GM21367 (cell line): ENCODE data around the gene MT1E.
"Not testable (repeated sequence)": the region's sequence is repeated elsewhere in the genome, so short reads cannot be mapped to it uniquely, and the experiment has no call there.

Source experiments
- ATAC-seq: cut with Tn5 transposase; IDR thresholded peaks from one replicate; pipeline ENCODE4 v1.9.1; 2021; ENCODE audit not compliant: unreplicated experiment

MT1E gene

GRCh38 chr16:56625140-56625942 is at the start of gene MT1E:
MT1E (plus strand) TSS chr16:56625781; CDS start chr16:56625852, 71 bp downstream.
- ATAC-seq = no peak

- no peak for ATAC-seq
Observed at GRCh38 chr16:56576585-56577299, 48.8 kb upstream of the MT1E start.

- no peak for ATAC-seq
Observed at GRCh38 chr16:56577300-56577625, 48.3 kb upstream of the MT1E start.

GRCh38 chr16:56580391-56581048 is 45.1 kb upstream of the MT1E start:
- no peak for ATAC-seq

- ATAC-seq = not testable (repeated sequence)
Observed at GRCh38 chr16:56582911-56583310, 42.7 kb upstream of the MT1E start.

- no peak for ATAC-seq
Observed at GRCh38 chr16:56583351-56584168, 42.0 kb upstream of the MT1E start.

- ATAC-seq = no peak
Observed at GRCh38 chr16:56584276-56584675, 41.3 kb upstream of the MT1E start.

GRCh38 chr16:56588781-56589140 is 36.8 kb upstream of the MT1E start:
- no peak for ATAC-seq

GRCh38 chr16:56589141-56590039 is 36.2 kb upstream of the MT1E start, which contains the start of gene MT3:
MT3 (plus strand) TSS chr16:56589528; CDS start chr16:56589591, 63 bp downstream.
- no peak for ATAC-seq

- ATAC-seq = no peak
Observed at GRCh38 chr16:56591377-56592060, 34.1 kb upstream of the MT1E start.

- no peak for ATAC-seq
Observed at GRCh38 chr16:56593573-56594291, 31.8 kb upstream of the MT1E start.

- no peak for ATAC-seq
Observed at GRCh38 chr16:56594292-56594619, 31.3 kb upstream of the MT1E start.

- ATAC-seq = no peak
Observed at GRCh38 chr16:56600398-56600999, 25.1 kb upstream of the MT1E start.

- no peak for ATAC-seq
Observed at GRCh38 chr16:56601325-56601724, 24.3 kb upstream of the MT1E start.

- no peak for ATAC-seq
Observed at GRCh38 chr16:56603589-56603988, 22.0 kb upstream of the MT1E start.

- ATAC-seq = no peak
Observed at GRCh38 chr16:56604966-56605365, 20.6 kb upstream of the MT1E start.

GRCh38 chr16:56605475-56605874 is 20.1 kb upstream of the MT1E start:
- no peak for ATAC-seq

GRCh38 chr16:56606071-56606475 is 19.5 kb upstream of the MT1E start:
- no peak for ATAC-seq
